SU-DHL-6 (cell line): Measurements from ENCODE around the gene TTC22.
A peak's percentile ranks its signal among the peaks of the same experiment; 100 is the strongest.

Experiments used
- H2AFZ ChIP-seq: fragments of 200-600 bp; sonication (generic); 2 replicates; pipeline ENCODE4 v1.6.1; 2014; ENCODE audit warnings: low read depth, mild to moderate bottlenecking, moderate library complexity, mixed read lengths, antibody characterized with exemption, low read length; ENCODE audit not compliant: severe bottlenecking
- H3F3A ChIP-seq: fragments of 200-600 bp; shearing (Covaris generic); 2 replicates; pipeline ENCODE4 v1.6.0; 2016; ENCODE audit warnings: antibody characterized with exemption, mild to moderate bottlenecking; ENCODE audit not compliant: insufficient read depth
- H3K27ac ChIP-seq: fragments of 200-600 bp; sonication (generic); 2 replicates; pipeline ENCODE4 v1.5.1; 2016; ENCODE audit warnings: low read depth, mild to moderate bottlenecking, low read length, moderate library complexity, mixed read lengths
- H3K27me3 ChIP-seq: fragments of 200-600 bp; sonication (generic), shearing (Covaris generic); 2 replicates; pipeline ENCODE4 v1.6.0; 2014; ENCODE audit warnings: mild to moderate bottlenecking, low read length
- H3K36me3 ChIP-seq: fragments of 200-600 bp; sonication (generic); 2 replicates; pipeline ENCODE4 v1.6.1; 2014; ENCODE audit warnings: mild to moderate bottlenecking, low read length, mixed read lengths
- H3K4me2 ChIP-seq: fragments of 300-600, 200-600 bp; shearing (Covaris generic), sonication (generic); 2 replicates; pipeline ENCODE4 v1.6.0; 2014; ENCODE audit warnings: low read length, low read depth, mild to moderate bottlenecking; ENCODE audit not compliant: poor library complexity, severe bottlenecking
- H3K4me3 ChIP-seq: fragments of 200-600 bp; sonication (generic); 2 replicates; pipeline ENCODE4 v1.5.1; 2014; ENCODE audit warnings: antibody characterized with exemption, low read length, mild to moderate bottlenecking, mixed read lengths; ENCODE audit not compliant: insufficient read depth, poor library complexity, severe bottlenecking
- H3K79me2 ChIP-seq: fragments of 200-600 bp; sonication (generic); 2 replicates; pipeline ENCODE4 v1.6.1; 2014; ENCODE audit warnings: mild to moderate bottlenecking, low read length, moderate library complexity; ENCODE audit not compliant: insufficient read depth
- H3K9ac ChIP-seq: fragments of 200-600 bp; sonication (generic); 2 replicates; pipeline ENCODE4 v1.7.0; 2014; ENCODE audit warnings: mild to moderate bottlenecking, low read length
- H3K9me2 ChIP-seq: fragments of 200-600 bp; sonication (generic); replicated peaks from 2 replicates; pipeline ENCODE4 v1.6.1; 2014; ENCODE audit warnings: low read length; ENCODE audit not compliant: insufficient read depth
- H3K9me3 ChIP-seq: fragments of 200-600 bp; sonication (generic); 2 replicates; pipeline ENCODE4 v1.6.1; 2014; ENCODE audit warnings: low read length, mixed read lengths; ENCODE audit not compliant: insufficient read depth
- H4K20me1 ChIP-seq: fragments of 200-600 bp; sonication (generic); 2 replicates; pipeline ENCODE4 v1.6.1; 2014; ENCODE audit warnings: low read depth, mild to moderate bottlenecking, antibody characterized with exemption, low read length, moderate library complexity, mixed read lengths
- CTCF ChIP-seq: fragments of 200-600 bp; sonication (generic); IDR thresholded peaks from one replicate; pipeline ENCODE4 v1.5.1; 2017; ENCODE audit warnings: antibody characterized with exemption, mild to moderate bottlenecking, low read length, moderate library complexity; ENCODE audit not compliant: insufficient read depth, poor library complexity, severe bottlenecking
- EZH2phosphoT487 ChIP-seq: fragments of 200-600 bp; sonication (generic), shearing (Covaris generic); conservative IDR thresholded peaks from 2 replicates; pipeline ENCODE4 v1.6.1; 2018; ENCODE audit warnings: mild to moderate bottlenecking, antibody characterized with exemption, low read length, moderate library complexity, mixed read lengths

Gene TTC22

DNA sequence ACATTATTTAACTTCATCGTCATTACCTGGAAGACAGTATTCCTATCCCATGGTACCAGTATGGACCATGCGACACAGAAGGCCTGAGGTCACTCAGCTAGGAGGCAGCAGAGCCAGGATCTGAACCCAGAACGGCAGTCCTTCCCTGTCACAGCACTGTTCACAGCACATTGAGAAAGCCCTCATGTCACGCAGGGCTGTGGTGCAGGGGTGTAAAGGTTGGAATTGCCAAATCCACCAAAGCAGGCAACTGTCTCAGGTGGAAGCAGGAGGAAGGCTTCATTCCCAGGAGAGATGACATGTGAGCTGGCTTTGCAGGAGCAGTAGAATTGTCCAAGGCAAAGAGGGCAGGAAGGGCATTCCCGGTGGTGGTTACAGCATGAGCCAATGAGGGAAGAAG is 9.9 kb upstream of the TTC22 start:
- no peak overlapping the region for H3K27ac ChIP-seq
- H3K9ac ChIP-seq = no peak overlapping the region
- no peak overlapping the region for H3K4me2 ChIP-seq
- no peaks in the 10 kb centered on the region for H4K20me1 ChIP-seq
- no peak overlapping the region for H2AFZ ChIP-seq
- H3K79me2 ChIP-seq = no peaks in the 10 kb centered on the region
- no peaks in the 10 kb centered on the region for H3K27me3 ChIP-seq
- H3K9me3 ChIP-seq = no peaks in the 10 kb centered on the region
- no peaks in the 10 kb centered on the region for H3F3A ChIP-seq
- no peaks in the 10 kb centered on the region for H3K36me3 ChIP-seq
- H3K9me2 ChIP-seq = no peaks in the 10 kb centered on the region
- no peak overlapping the region for H3K4me3 ChIP-seq
- TF ChIP-seq CTCF (no peak), EZH2phosphoT487 (no peak)

DNA sequence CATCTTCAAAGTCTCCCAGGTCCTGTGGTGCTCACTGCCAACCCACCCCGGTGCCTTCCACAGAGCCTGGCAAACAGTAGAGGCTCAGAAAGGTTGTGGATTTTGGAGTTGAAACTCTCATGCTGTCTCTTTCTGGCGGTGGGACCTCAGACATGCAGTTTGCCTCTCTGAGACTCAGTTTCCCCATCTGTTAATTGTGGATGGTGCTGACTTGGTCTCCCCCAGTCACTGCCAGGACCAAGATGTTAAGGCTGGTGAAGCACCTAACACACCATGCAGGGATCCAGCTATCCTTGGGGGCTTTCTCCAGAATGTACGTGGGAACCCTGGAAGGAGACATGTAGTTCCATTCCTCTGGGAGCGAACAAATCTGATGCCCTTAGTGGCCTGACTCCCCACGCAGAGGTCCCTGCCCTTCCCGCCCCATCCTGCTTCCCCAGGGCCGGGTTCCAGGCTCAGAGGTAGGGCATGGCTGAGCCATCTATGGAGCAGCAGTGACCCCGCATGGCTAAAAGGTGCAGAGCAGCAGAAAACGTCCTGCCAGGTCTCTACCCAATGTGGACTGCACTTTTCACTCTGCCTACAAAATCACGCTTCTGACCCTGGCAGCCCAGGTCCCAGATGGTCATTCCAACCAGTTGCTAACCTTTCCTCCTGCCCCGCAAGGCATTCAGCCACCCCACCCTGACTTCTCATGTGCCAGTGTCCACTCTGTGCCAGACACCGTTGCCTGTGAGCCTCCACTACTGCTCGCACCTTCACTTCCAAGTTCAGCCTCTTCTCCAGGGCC is 9.2 kb upstream of the TTC22 start:
- H4K20me1 ChIP-seq = no peaks in the 10 kb centered on the region
- H3K27me3 ChIP-seq = no peaks in the 10 kb centered on the region
- no peaks in the 10 kb centered on the region for H3K9me2 ChIP-seq
- H3K4me3 ChIP-seq = no peak overlapping the region
- no peak overlapping the region for H3K27ac ChIP-seq
- peak; percentile 53 for TF ChIP-seq CTCF
- no peak for TF ChIP-seq EZH2phosphoT487
- no peak overlapping the region for H2AFZ ChIP-seq
- H3K4me2 ChIP-seq = no peak overlapping the region
- no peaks in the 10 kb centered on the region for H3K36me3 ChIP-seq
- H3K9ac ChIP-seq = no peak overlapping the region
- H3K9me3 ChIP-seq = no peaks in the 10 kb centered on the region
- H3K79me2 ChIP-seq = no peaks in the 10 kb centered on the region
- no peaks in the 10 kb centered on the region for H3F3A ChIP-seq

- Histone ChIP-seq H2AFZ (no peak overlapping the region), H3K9me3 (no peaks in the 10 kb centered on the region), H3K27ac (no peak overlapping the region), H3K27me3 (no peaks in the 10 kb centered on the region), H3K9ac (no peak overlapping the region), H3K36me3 (no peaks in the 10 kb centered on the region), H3K4me2 (no peak overlapping the region), H3K4me3 (no peak overlapping the region), H3K9me2 (no peaks in the 10 kb centered on the region), H3K79me2 (no peaks in the 10 kb centered on the region), H3F3A (no peaks in the 10 kb centered on the region), H4K20me1 (no peaks in the 10 kb centered on the region)
- TF ChIP-seq EZH2phosphoT487 (no peak), CTCF (no peak)
These were observed 8.5 kb upstream of the TTC22 start for GRCh38 chr1:54809496-54810074.
